Endothelial cell of umbilical vein (primary cell): Measurements from ENCODE around the gene SLC26A11. TPM values are rescaled to one million over a fixed set of nuclear protein-coding genes. Genes with fewer than 3 reads are reported as not detected.

Experiments
- BruUV-seq: library from RNA; stranded (reverse); fragments of 400-500 nt; replicated peaks from 2 replicates; lab custom pipeline; 2021; lab: Mats Ljungman, UMichigan
- CTCF ChIA-PET: fragments of 300-600, 350-600 bp; sonication (Branson Sonifier 250); formaldehyde crosslinking; loops from one replicate; lab custom pipeline; 2021; ENCODE audit warnings: antibody characterized with exemption, inconsistent platforms; lab: Charles Lee
- POLR2A ChIA-PET: fragments of 300-600, 350-600 bp; sonication (Branson Sonifier 250); formaldehyde crosslinking; loops from one replicate; lab custom pipeline; 2021; ENCODE audit warnings: antibody characterized with exemption, inconsistent platforms; lab: Charles Lee
- DNase-seq: peaks from one replicate; pipeline ENCODE4 v3.0.0-alpha.2; 2011; ENCODE audit warnings: low read depth, low spot score
- FAIRE-seq: peaks from 2 replicates; lab custom pipeline; 2011; peaks lifted over from hg19 to GRCh38; lab: Jason Lieb, UNC
- H2AFZ ChIP-seq: 2 replicates; pipeline ENCODE4 v1.6.0; 2012; ENCODE audit warnings: low read depth, low read length, control low read depth, inconsistent platforms
- H3K27ac ChIP-seq: 2 replicates; pipeline ENCODE4 v1.5.1; 2011; ENCODE audit warnings: low read depth, mild to moderate bottlenecking, control low read depth, low read length, moderate library complexity; ENCODE audit not compliant: insufficient read depth
- H3K27me3 ChIP-seq, 2 experiments: 2 replicates each; pipeline versions ENCODE4 v1.6.0 to v1.6.1; 2011; ENCODE audit warnings: low read length in 2 of 2, mixed read lengths in 1 of 2; ENCODE audit not compliant: control insufficient read depth in 2 of 2, insufficient read depth in 2 of 2
- H3K36me3 ChIP-seq, 2 experiments: 2 replicates in 1 of 2; 3 replicates in 1 of 2; pipeline ENCODE4 v1.5.1; 2011; ENCODE audit warnings: low read length in 2 of 2, mild to moderate bottlenecking in 1 of 2, moderate library complexity in 1 of 2; ENCODE audit not compliant: control insufficient read depth in 2 of 2, insufficient read depth in 2 of 2; ENCODE audit errors: extremely low read depth in 1 of 2
- H3K4me1 ChIP-seq: 3 replicates; pipeline ENCODE4 v1.5.1; 2011; ENCODE audit warnings: mild to moderate bottlenecking, low read length; ENCODE audit not compliant: control insufficient read depth, insufficient read depth; ENCODE audit errors: extremely low read depth
- H3K4me2 ChIP-seq: 2 replicates; pipeline ENCODE4 v1.6.1; 2011; ENCODE audit warnings: low read length, control low read depth, mixed read lengths; ENCODE audit not compliant: insufficient read depth
- H3K4me3 ChIP-seq, 3 experiments: fragments of 200-600 bp in 1 of 3; sonication (generic), shearing (Covaris generic) in 1 of 3; replicated peaks in 1 of 3; 2 replicates each; pipeline ENCODE4 v1.5.1; 2011 to 2016; ENCODE audit warnings: control low read depth in 3 of 3, low read length in 3 of 3, mild to moderate bottlenecking in 2 of 3, inconsistent platforms in 1 of 3, low read depth in 1 of 3, moderate library complexity in 1 of 3; ENCODE audit not compliant: insufficient read depth in 1 of 3
- H3K79me2 ChIP-seq: 2 replicates; pipeline ENCODE4 v1.6.0; 2012; ENCODE audit warnings: low read length, inconsistent platforms; ENCODE audit not compliant: control insufficient read depth, insufficient read depth
- H3K9ac ChIP-seq: replicated peaks from 2 replicates; pipeline ENCODE3; 2011; ENCODE audit warnings: low read length, control low read depth; ENCODE audit not compliant: insufficient read depth; ENCODE audit errors: extremely low read depth
- H3K9me1 ChIP-seq: replicated peaks from 3 replicates; pipeline ENCODE4 v1.6.0; 2011; ENCODE audit warnings: mild to moderate bottlenecking, low read length; ENCODE audit not compliant: control insufficient read depth, insufficient read depth; ENCODE audit errors: extremely low read depth
- H3K9me3 ChIP-seq: replicated peaks from 2 replicates; pipeline ENCODE4 v1.5.1; 2012; ENCODE audit warnings: low read length, inconsistent platforms; ENCODE audit not compliant: control insufficient read depth, insufficient read depth
- H4K20me1 ChIP-seq: replicated peaks from 2 replicates; pipeline ENCODE3; 2011; ENCODE audit warnings: mild to moderate bottlenecking, low read length; ENCODE audit not compliant: control insufficient read depth, insufficient read depth; ENCODE audit errors: extremely low read depth
- EZH2 ChIP-seq: IDR thresholded peaks from 2 replicates; pipeline ENCODE4 v1.6.1; 2012; ENCODE audit warnings: borderline replicate concordance, low read depth, mild to moderate bottlenecking, moderate library complexity, low read length, inconsistent platforms; ENCODE audit not compliant: severe bottlenecking
- FOS ChIP-seq: IDR thresholded peaks from 2 replicates; pipeline ENCODE4 v1.6.1; 2011; ENCODE audit warnings: mild to moderate bottlenecking, low read length, moderate library complexity, borderline replicate concordance; ENCODE audit not compliant: insufficient read depth
- GATA2 ChIP-seq: IDR thresholded peaks from 2 replicates; pipeline ENCODE4 v1.7.0; 2011; ENCODE audit warnings: low read depth, mild to moderate bottlenecking, moderate library complexity, mixed read lengths, low read length; ENCODE audit not compliant: insufficient read length, insufficient read depth
- JUN ChIP-seq: IDR thresholded peaks from 2 replicates; pipeline ENCODE4 v1.6.1; 2011; ENCODE audit warnings: borderline replicate concordance, low read depth; ENCODE audit not compliant: insufficient read length, insufficient read depth
- MYC ChIP-seq: IDR thresholded peaks from one replicate; pipeline ENCODE4 v1.6.1; 2011; ENCODE audit warnings: mild to moderate bottlenecking, low read depth, low read length
- POLR2A ChIP-seq: IDR thresholded peaks from 2 replicates; pipeline ENCODE4 v1.6.1; 2012; ENCODE audit warnings: low read depth, mild to moderate bottlenecking, control low read depth, low read length
- POLR2AphosphoS5 ChIP-seq: IDR thresholded peaks from 2 replicates; pipeline ENCODE4 v1.6.1; 2012; ENCODE audit warnings: low read depth, mild to moderate bottlenecking, control low read depth, low read length, moderate library complexity; ENCODE audit not compliant: insufficient read depth
- dilution Hi-C: fragments of 300-500 bp; cut with MboI; formaldehyde crosslinking; loops from one replicate; pipeline ENCODE4 v1.15.0; 2019; ENCODE audit warnings: low sequenced_read_pairs; ENCODE audit not compliant: extremely low pct_ligation_motif_present
- intact Hi-C: fragments of 100-400 bp; cut with micrococcal nuclease; formaldehyde crosslinking; loops from one replicate; pipeline ENCODE4 v1.10.0; 2022
- polyA plus RNA-seq, 4 experiments: library from polyadenylated mRNA; depleted of rRNA in 3 of 4; stranded (reverse) in 3 of 4; unstranded in 1 of 4; fragments of >200 nt; gene quantifications; 2 replicates each; pipeline versions ENCODE4 v1.2.1 to v1.2.3, GENCODE V29; 2011 to 2012; ENCODE audit warnings: missing spikeins in 1 of 4
- total RNA-seq: library from RNA; stranded (reverse); gene quantifications from 2 replicates; pipeline ENCODE4 v1.2.3, GENCODE V29; 2021
- TF ChIP-seq, protein P1 (sequence below), 2 donors: IDR thresholded peaks; 1 replicate in 1 of 2; 2 replicates in 1 of 2; pipeline ENCODE4 v1.5.1; 2011; ENCODE audit warnings: low read length in 2 of 2, mild to moderate bottlenecking in 2 of 2, moderate library complexity in 2 of 2, control low read depth in 1 of 2, inconsistent platforms in 1 of 2, low read depth in 1 of 2; ENCODE audit not compliant: insufficient read depth in 1 of 2; ENCODE audit errors: extremely low read depth in 1 of 2
- TF ChIP-seq, protein P2 (sequence below): IDR thresholded peaks from 2 replicates; pipeline ENCODE4 v1.6.1; 2011; ENCODE audit not compliant: insufficient read depth, insufficient read length

SLC26A11 gene
- total and polyA plus RNA-seq, 2 donors (not counting 3 experiments of a cell fraction or from before 2014, with no cell fraction given): 25.2 to 33.0 TPM

DNA sequence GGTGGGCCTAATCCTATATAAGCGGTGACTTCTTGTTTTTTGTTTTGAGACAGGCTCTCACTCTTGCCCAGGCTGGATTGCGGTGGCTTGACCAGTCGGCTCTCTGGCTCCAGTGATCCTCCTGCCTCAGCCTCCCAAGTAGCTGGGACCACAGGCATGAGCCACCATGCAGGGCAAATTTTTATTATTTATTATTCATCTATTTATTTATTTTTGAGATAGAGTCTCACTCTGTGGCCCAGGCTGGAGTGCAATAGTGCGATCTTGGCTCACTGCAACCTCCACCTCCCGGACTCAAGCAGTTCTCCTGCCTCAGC lies 35.8 kb downstream of the SLC26A11 start:
- Histone ChIP-seq H3K4me3 (no peak overlapping the region), H3K4me2 (no peak overlapping the region), H4K20me1 (no peaks in the 10 kb centered on the region), H2AFZ (no peak overlapping the region), H3K9me1 (no peaks in the 10 kb centered on the region), H3K27me3 (no peaks in the 10 kb centered on the region), H3K36me3 (peaks cover 0 to 2% of the 10 kb centered on the region in 2 experiments), H3K79me2 (no peaks in the 10 kb centered on the region), H3K9me3 (no peaks in the 10 kb centered on the region), H3K27ac (no peak overlapping the region), H3K4me1 (peaks cover 22% of the 10 kb centered on the region), H3K9ac (no peak overlapping the region)
- dilution Hi-C loops (no loop called here), intact Hi-C loops (no loop called here)
- FAIRE-seq (no peak), DNase-seq (no peak)
- no TSS peak for BruUV-seq
- ChIA-PET CTCF (interaction anchor here (1.4 kb wide), 1 partner anchor 22 kb away, joined by 3 read pairs; no protein-coding TSS in a partner anchor), POLR2A (no interaction called here)
- no peak for TF ChIP-seq POLR2A
- TF ChIP-seq, protein P1, sequence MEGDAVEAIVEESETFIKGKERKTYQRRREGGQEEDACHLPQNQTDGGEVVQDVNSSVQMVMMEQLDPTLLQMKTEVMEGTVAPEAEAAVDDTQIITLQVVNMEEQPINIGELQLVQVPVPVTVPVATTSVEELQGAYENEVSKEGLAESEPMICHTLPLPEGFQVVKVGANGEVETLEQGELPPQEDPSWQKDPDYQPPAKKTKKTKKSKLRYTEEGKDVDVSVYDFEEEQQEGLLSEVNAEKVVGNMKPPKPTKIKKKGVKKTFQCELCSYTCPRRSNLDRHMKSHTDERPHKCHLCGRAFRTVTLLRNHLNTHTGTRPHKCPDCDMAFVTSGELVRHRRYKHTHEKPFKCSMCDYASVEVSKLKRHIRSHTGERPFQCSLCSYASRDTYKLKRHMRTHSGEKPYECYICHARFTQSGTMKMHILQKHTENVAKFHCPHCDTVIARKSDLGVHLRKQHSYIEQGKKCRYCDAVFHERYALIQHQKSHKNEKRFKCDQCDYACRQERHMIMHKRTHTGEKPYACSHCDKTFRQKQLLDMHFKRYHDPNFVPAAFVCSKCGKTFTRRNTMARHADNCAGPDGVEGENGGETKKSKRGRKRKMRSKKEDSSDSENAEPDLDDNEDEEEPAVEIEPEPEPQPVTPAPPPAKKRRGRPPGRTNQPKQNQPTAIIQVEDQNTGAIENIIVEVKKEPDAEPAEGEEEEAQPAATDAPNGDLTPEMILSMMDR (IDR thresholded peaks at IDR 0.05; ENCODE audit: extremely low read depth in 1 of 2, insufficient read depth in 1 of 2, low read depth in 1 of 2, low read length in 2 of 2): no peak
- TF ChIP-seq FOS: no peak
- TF ChIP-seq GATA2: no peak
- no peak for TF ChIP-seq POLR2AphosphoS5
- TF ChIP-seq, protein P2, sequence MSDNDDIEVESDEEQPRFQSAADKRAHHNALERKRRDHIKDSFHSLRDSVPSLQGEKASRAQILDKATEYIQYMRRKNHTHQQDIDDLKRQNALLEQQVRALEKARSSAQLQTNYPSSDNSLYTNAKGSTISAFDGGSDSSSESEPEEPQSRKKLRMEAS: no peak
- TF ChIP-seq EZH2: no peak
- no peak for TF ChIP-seq MYC
- no peak for TF ChIP-seq JUN
